Fibroblast of skin of left biceps (primary cell): ENCODE data around the gene NLRC5.

Source experiments
- DNase-seq, 2 experiments: peaks; one replicate each; pipeline ENCODE4 v3.0.0-alpha.2; 2013; ENCODE audit warnings: low read depth in 2 of 2

The NLRC5 gene

DNA sequence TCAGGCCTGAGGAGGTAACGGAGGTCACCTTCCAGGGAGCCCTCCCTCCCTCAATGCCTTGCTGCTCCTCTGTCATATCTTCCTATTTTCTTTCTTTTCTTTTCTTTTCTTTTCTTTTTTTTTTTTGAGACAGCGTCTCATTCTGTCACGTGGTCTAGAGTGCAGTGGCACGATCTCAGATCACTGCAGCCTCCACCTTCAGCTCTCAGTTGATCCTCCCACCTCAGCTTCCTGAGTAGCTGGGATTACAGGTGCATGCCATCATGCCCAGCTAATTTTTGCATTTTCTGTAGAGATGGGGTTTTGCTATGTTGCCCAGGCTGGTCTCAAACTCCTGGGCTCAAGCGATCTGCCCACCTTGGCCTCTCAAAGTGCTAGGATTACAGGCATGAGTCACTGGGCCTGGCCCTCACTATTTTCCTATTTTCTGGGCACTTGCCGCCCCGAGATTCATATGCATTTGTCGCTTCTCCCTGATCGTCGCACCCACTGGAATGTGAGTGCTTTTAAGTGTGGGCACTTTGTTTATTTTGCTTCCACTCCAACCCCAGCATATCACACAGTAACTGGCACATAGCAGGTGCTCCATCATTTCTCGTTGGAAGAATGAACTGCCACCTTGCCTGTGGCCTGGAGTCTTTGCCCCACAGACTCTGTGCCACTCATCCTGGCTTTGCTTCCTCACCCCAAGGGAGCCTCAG, 134.8 kb downstream of the NLRC5 start:
- DNase-seq = no peak

DNA sequence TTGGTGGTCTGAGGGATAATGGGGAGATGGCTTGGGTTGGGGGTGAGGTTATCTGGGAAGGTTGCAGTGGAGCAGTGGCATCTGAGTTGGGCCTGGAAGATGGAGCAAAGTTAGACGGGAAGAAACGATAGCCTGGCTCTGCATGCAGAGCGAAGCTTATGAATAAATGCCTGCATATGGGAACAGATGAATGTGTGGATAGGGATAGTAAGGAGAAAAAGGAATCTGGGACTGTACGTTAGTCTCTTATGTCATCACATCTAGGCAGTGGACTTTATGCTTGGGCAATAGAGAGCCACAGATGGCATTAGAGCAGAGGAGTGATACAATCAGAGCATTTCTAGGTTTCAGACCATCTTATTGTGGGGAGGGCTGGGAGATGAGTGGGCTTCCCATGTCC, 136.0 kb downstream of the NLRC5 start:
- DNase-seq = no peak

DNA sequence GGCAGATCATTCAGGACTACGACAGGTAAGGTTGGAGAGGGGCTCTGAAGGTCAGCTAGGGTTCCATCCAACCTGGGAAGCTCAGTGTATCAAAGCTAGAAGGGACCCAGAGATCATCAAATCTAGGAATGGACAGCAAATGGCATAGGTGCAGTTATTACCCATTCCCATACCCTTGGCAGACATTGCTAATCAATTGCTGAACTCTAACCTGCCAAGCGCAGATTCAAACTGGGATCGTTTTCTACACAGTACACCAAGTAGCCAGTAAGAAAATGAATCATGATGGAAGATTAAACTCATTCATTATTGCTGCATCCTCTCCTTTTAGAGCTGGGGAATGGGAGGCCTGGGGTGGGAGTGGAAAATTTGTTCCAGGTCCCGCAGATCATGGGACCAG, 136.6 kb downstream of the NLRC5 start:
- no peak for DNase-seq

DNA sequence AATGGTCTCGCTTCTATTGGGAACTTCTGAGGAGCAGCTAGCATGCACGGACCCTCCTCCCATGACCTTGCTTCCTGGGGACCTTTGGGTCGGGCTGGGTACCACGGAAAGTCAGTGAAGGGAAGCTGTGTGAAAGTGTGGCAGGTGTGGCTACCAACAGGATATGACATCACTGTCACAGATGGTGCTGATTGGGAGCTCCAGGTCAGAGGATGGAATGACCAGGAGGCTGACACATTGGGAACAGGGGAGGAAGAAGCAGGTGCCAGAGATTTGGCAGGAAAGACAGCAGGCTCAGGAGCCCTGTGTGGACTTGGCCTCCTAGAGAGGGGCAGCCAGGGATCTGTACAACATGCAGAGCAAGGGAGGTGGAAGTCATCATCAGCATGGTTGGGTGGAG, 137.1 kb downstream of the NLRC5 start:
- DNase-seq = no peak

DNA sequence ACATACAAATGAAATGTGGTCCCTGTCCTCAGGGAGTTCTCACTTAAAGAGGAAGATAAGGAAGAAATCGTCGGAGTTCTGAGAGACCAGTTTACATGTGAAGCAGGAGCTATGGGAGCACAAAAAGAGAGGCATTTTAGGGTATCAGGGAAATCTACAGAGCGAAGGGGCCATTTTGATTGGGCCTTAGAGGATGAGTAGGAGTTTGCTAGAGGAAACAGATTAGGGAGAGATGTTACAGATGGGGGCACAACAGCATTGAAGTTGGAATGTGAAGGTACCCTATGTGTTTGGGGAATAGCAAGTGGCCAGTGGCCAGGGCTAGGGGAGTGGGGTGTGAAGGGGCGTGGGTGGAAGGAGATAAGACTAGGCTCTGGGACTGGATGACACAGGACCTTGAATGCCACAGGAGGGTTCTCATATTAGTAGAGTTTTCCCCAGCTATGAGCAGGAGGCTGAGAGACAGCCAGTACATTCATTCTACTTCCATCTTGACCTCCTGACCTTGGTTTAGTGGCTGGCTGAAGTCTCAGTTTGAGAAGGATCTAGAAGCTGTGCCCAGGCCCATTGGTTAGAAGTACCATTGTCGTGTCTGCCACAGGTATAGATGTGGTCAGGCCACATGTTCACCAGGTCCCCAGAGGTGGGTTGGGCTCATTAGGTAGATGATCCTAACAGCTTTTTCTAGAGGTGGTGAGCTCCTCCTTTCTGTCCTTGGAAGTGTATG, 137.8 kb downstream of the NLRC5 start:
- DNase-seq = no peak

- no peak for DNase-seq
These were observed 138.5 kb downstream of the NLRC5 start for GRCh38 chr16:57127836-57128235.

DNA sequence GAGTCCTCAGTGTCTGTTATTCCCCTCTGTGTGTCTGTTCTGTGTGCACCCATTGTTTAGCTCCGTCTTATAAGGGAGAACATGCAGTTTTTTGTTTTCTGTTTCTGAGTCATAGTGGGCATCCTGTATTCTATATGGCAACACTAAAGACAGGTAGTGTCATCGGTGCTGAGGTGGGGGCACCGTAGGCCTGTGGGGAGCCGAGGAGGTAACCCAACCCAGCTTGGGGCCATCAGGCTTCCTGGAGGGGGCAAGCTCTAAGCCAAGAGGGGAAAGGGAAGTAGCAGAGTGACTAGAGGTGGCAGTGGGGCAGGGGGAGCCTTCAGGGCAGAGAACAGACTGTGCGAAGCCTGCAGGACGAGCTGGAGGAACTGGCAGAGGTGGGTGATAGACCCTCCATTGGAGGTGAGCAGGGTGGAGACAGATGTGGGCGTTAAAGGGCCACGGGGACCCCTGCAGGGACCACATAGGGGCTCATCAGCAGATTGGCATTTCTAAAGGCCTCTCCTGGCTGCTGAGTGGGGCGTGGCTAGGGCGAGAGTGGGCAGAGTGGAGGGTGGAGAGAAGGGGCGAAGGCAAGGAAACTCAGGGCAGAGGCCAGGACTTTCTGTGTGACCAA, 139.5 kb downstream of the NLRC5 start:
- DNase-seq = no peak

GRCh38 chr16:57130950-57131321, 141.6 kb downstream of the NLRC5 start:
- DNase-seq = no peak

DNA sequence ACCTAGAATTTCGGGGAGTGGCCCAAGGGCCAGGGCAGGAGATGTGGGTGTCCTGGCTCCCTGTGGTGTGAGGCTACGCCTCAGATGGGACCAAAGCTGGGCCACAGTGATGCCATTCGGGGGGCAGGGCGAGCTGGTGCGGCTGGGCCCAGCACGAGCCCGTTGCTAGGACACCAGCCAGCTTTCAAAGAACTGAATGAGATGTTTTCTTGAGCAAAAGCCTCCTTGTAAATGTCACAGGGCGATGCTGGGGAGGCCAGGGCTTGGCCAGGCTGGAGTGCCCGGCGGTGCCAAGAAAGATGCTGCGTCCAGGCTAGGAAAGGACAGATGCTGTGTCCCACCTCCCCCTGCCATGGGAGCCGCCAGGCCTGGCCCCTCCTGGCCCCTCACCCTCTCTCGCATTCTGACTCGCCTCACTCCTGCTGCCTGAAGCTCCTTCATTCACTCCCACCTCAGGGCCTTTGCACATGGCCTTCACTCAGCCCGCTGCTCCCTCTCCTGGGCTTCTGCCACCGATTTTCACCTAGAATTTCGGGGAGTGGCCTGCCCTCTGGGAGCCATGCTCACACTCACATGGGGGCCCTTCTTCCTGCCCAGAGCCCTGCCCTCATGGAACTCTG, 142.1 kb downstream of the NLRC5 start:
- no peak for DNase-seq

GRCh38 chr16:57132470-57132869, 143.1 kb downstream of the NLRC5 start:
- no peak for DNase-seq

DNA sequence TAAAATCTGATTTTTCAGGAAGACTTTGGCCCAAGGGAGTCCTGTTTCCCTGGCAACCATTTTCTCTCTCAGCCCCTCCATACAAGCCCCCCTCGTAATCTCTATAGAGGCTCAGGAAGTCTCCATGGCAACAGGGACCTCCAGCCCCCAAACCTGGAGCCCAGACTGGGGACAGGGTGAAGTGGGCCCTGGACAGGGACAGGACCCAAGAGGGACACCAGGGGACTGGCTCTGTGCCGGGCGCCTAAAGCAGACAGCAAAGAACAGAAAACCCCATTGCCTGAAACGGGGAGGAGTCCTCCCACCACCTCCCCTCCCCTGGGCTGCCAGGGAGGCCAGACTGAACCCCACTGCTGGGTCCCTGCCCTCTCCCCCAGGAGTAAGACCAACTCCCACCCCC, 143.7 kb downstream of the NLRC5 start:
- DNase-seq = no peak
